SK-N-MC (cell line): ENCODE data around the gene CD300LG.

Source experiments
- FOXP2 ChIP-seq: optimal IDR thresholded peaks from 2 replicates; pipeline ENCODE3; 2011; ENCODE audit warnings: mild to moderate bottlenecking, moderate library complexity; ENCODE audit not compliant: insufficient read depth; ENCODE audit errors: extremely low read length, control extremely low read depth
- POLR2AphosphoS5 ChIP-seq: IDR thresholded peaks from 2 replicates; pipeline ENCODE4 v1.6.1; 2012; ENCODE audit warnings: mild to moderate bottlenecking, low read depth, low read length, borderline replicate concordance

DNA sequence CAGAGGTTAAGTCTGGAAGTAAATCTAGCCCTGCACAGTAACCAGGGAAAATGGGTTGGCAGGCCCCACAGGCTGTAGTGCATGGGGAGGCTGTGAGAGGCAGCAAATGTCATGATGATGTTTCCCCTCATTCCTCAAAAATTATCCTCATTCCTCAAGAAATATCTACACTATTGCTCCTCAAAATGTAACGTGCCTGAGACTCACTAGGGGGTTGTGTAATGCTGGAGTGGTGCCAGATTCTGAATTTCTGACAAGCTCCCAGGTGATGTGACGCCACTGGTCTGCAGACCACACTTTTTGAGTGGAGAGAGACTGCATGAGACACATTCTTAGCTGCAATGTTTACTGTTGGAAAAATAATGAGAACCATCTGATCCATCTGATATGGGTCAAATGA is 12.9 kb upstream of the CD300LG start:
- no peak for TF ChIP-seq POLR2AphosphoS5
- TF ChIP-seq FOXP2: no peak
